Stimulated activated CD8-positive, alpha-beta memory T cell treated with anti-CD3 and anti-CD28 coated beads, Interleukin-7, amount 100 ng/mL, for 24 hours (primary cell): Measurements from ENCODE around the gene DDX27.
"Not testable (repeated sequence)": the region's sequence is repeated elsewhere in the genome, so short reads cannot be mapped to it uniquely, and the experiment has no call there.

Experiments
- DNase-seq: peaks from one replicate; pipeline ENCODE4 v3.0.0-alpha.2; 2020; ENCODE audit warnings: low read depth

Gene DDX27

DNA sequence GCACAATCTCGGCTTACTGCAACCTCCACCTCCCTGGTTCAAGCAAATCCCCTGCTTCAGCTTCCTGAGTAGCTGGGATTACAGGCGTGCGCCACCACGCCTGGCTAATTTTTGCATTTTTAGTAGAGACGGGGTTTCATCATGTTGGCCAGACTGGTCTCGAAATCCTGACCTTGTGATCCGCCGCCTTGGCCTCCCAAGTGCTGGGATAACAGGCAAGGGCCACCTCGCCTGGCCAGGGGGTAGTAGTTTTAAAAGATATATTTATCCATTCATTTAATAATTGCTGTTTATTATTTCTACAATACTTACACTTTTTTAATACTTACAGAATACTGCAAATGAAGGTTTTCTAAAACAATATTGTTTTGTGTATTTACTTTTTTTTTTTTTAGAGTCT lies 15.5 kb upstream of the DDX27 start:
- DNase-seq = no peak

DNA sequence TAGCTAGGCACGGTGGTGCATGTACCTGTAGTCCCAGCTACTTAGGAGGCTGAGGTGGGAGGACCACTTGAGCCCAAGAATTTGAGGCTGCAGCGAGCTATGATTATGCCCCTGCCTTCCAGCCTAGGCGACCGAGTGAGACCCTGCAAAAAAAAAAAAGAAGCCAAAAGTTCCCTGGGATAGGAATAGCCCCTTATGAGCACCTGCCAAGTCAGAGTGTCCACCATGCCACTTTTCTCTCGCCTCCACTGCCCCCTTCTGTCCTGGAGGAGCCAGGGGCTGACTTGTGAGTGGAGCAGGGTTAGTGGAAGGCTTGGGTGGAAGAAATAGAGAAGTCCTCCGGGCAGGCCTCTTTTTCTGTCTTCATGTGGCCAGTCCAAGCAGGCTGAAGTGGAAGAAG lies 12.1 kb upstream of the DDX27 start:
- DNase-seq = no peak

DNA sequence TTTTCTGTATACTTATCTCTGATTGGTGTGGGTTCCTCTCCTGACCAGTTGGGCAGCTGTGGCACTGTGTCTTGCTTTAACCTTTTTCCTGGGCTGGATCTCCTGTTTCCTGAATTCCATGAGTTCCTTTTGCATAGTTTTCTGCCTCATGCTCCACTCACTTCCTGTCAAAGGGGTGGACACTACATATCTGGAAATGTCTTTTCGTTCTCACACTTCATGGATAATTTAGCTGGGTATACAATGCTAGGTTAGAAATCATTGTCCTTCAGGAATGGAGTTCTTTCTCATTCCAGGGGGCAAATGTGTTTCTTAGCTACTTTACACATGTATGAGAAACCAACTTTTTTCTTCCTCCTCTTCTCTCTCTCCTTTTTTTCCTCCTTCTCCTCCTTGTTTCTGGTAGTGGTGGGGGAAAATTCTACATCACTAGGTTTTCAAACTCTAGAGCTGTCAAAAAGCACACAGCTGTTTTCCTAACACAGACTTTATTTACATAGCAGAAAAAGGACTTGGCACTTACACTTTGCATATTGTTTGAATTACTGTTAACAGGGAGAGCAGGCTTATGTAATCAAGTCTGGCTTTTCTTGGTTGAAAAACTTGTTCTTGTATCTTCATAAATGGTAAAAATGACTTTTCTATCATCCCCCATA lies 9.0 kb upstream of the DDX27 start:
- no peak for DNase-seq

DNA sequence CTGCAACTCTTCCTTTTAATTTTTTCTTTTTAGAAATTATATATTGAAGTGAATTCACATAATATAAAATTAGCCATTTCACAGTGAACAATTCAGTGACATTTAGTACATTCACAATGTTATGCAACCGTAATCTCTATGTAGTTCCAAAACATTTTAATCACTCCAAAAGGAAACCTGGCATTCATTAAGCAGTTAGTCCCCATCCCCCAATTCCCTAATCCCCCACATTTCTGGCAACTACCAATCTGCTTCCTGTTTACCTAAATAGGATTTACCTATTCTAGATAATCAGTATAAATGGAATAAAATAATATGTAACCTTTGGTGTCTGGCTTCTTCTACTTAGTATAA lies 8.5 kb upstream of the DDX27 start:
- no peak for DNase-seq

DNA sequence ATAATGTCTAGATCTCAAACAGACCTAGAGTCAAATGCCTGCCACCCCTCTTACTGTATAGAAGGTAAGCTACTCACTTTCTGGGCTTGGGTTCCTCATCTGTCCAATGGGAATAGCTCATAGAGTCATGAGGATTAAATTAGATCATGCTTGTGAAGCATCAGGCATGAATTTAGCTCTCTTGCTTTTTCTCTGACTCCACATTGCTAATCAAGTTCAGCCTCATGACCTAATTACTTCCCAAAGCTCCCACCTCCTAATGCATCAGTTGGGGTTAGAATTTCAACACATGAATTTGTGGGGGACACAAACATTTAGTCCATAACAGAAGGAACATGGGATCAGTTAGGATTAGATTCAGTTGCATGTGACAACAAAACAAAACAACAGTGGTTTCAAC lies 4.6 kb upstream of the DDX27 start:
- DNase-seq = no peak

DNA sequence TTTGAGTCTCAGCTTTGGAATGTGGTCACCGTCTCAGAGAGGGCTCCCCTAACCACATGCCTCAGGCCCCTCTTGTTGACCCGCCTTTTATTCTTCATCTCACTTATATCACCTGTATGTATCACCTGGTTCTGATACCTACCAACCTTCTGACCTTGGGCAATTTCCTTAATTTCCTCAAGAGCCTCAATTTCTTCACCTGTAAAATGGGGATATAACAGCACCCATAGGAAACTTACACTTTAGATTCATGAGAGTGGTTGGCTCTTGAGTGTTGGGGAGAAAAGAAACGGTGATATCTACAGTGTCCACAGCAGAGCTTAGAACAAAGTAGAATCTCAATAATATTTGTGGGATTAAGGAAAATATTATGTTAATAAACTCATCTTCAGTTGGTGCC lies 4.0 kb upstream of the DDX27 start:
- no peak for DNase-seq

DNA sequence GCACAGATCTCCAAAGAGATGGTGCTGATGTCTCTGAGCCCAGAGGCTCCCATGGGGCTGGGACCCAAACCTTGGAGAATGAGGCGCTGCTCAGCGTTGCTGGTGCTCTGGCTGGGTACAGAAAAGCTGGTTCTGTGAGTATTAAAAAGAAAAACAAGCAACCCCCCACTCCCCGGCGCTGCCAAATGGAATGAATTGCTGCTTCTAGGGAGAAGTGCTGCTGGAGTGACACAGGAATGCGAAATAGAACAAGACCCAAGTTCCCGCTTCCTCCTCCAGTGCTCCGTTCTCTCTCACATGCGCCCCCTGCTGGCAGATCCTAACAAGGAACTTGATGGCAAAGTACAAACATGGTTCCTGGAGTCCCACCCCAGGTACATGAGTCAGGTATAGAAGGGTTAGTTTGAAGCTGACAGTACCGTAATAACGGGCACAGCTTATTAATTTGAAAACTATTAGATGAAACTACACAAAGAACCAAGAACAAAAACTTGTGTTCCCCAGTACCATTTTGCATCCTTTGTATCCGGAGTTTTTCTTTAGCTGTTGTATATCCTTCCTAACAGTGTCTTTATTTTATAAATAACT lies 2.1 kb upstream of the DDX27 start:
- DNase-seq = peak; percentile 98

DNA sequence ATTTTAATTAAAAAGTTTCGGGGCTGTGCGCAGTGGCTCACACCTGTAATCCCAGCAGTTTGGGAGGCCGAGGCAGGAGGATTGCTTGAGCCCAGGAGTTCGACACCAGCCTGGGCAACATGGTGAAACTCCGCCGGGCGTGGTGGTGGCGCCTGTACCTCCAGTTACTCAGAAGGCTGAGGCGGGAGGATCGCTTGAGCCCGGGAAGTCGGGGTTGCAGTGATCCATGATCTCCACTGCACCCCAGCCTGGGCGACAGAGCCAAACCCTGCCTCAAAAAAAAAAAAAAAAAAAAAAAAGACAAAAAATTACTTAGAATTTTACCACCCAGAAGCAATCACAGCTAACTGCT lies 501 bp upstream of the DDX27 start:
- not testable (repeated sequence) for DNase-seq

DNA sequence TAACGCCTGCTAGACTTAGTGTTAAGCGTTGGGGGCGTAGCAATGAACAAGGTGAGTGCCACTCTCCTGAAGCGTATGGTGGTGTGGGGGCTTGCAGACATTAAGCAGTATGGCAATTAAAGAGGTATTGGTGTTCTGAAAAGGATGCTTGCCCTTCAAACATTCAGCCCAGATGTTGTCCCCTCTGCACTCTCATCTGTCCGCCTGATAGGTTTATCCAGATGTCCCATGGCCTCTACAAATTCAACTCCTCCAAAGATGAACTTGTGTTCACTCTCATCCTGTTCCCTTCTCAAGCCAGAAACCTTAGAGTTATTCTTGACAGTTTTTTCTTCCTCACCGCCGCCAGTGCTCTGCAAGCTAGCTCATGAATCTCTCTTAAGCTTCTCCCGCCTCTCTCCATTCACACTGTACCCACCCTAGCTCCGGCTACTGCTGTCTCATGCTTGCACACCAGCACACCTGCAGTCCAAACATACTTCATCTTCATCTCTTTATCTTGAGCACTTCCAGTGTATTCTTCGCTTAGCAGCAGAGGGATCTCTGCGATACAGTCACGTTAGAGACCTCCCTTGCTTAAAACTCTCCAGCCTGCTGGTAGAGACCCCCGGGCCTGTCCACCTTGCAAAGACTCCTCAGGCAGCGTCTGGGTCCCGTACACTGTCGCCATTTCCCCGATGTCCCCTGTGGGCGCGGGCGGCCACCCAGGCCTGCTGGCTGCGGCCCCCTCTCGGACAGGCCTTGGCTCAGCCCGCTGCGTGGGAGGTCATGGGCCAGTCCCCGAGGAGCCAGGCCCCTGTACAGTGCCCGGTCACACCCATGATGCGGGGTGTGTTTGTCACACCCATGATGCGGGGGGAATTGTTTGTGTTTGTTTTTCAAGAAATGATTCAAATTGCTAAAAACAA lies 962 bp downstream of the DDX27 start:
- DNase-seq = no peak

DNA sequence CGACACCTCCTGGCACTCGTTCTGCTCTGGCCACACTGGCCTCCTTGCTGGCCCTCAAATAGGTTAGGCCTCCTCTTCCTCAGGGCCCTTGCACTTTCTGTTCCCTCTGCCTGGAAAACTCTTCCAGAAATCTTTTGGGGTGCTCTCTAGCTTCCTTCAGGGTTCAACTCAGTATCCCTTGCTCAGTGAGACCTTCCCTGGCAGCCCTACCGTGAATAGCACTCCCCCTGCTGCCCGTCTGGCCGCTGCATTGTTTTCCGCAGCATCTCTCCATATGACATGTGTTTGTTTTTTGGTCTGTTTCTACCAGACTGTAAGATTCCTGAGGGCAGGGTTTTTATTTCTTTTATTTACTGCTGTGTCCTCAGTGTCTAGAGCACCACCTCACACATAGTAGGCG lies 6.7 kb downstream of the DDX27 start:
- no peak for DNase-seq

DNA sequence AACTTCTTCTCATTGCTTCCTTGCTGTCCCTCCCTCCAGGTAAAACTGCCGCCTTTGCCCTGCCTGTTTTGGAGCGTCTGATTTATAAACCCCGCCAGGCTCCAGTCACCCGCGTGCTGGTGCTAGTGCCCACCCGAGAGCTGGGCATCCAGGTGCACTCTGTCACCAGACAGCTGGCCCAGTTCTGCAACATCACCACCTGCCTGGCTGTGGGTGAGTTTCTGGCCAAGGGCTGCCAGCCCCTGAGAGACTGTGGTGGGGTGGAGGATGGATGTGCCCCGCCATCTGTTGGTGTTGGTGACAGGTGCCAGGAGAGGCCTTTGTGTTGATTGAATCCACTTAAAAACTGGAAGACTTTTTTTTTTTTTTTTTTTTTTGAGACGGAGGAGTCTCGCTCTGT lies 9.5 kb downstream of the DDX27 start:
- DNase-seq = no peak

DNA sequence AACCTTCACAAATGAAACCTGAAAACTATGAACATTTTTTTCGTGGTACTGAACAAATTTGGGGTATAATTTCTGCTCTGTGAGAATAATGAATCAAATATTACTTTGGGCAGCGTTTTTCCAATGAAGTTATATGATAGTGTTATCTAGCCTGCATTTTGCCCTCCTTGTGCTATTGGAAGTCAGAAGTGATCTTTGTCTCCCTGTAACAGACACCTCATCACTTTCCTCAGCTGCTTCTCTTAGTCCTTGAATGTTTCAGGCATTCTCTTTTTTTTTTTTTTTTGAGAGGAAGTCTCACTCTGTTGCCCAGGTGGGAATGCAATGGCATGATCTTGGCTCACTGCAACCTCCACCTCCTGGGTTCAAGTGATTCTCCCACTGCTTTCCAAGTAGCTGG lies 10.2 kb downstream of the DDX27 start:
- no peak for DNase-seq

DNA sequence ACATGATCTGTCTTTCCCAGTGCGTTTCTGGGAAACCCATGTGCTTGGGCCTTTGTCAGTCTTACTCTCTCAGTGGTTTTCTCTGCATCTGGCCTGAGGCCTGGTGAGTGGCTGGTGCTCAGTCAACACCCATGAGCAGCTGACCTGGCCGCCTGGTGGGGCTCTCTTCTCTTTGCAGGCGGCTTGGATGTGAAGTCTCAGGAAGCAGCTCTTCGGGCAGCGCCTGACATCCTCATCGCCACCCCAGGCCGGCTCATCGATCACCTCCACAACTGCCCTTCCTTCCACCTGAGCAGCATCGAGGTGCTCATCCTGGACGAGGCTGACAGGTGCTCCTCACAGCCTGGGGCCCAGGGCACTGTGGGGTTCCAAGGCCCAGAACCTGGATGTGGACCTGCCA lies 10.8 kb downstream of the DDX27 start:
- DNase-seq = no peak

DNA sequence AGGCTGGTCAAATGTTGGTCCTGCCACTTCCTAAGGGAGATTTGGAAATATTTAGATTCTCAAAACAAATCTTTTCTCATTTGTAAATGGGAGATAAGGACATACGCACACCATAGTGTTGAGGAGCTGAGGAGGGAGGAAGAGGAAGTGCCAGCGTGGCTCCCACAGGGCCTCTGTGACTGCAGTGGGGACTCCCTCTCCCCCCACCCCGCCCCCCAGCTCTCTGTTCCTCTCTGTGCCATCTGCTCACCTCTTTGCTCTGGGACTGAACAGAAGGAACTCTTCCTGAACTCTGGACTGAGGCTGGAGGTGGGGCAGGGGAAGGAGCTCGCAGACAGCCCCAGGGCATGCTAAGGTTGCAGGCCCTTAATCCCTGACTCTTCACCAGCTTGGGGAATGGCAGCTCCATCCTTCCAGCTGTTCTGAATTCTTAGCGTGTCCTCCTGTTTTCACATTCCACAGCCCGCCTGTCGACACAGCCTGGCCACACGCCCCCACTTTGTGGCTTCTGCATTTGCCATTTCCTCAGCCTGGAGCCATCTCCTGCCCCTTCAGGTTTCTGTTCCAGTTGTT lies 11.4 kb downstream of the DDX27 start:
- no peak for DNase-seq

DNA sequence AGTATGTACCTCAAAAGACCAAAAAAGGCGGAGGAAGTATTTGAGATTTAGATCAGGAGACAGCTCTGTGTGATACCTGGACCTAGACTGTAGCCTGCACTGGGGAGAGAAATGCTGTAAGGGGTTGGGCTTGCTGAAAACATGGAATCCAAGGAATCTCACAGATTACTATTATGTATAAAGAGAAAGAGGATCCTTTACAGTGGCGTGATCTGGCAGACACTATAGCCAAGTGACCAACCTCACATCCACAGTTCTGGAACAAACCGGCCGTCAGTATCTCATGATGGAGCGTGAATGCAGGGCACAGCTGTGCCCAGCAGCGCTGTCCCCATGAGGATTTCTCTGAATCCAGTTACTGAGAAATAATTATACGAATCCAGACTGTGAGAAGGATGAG lies 12.3 kb downstream of the DDX27 start:
- DNase-seq = no peak

DNA sequence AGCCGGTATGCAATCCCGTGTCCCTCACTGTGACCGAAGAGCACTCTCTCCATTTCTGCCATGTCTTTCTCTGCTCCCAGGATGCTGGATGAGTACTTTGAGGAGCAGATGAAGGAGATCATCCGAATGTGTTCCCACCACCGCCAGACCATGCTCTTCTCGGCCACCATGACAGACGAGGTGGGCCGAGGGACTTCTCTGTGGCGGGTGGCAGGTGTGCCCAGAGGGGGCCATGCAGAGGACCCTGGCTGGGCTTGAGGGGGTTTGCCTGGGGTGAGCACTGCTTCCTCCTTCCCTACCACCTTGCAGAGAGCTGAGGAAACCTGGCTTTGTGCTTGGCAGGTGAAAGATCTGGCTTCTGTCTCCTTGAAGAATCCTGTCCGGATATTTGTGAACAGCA lies 14.0 kb downstream of the DDX27 start:
- DNase-seq = no peak

DNA sequence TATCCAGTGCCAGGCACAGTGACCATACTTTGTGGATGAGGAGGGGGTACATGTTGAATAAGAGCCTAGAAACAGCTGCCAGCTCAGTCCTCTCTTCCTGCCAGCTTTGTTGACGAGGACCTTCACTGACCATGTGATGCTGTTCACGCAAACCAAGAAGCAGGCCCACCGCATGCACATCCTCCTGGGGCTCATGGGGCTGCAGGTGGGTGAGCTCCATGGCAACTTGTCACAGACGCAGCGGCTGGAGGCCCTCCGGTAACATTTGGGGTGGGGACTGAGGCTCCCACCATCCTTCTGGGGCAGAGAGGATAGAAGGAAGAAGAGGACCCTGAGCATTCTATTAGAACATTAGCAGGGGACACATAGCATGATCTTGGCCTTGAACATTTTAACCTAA lies 15.6 kb downstream of the DDX27 start:
- DNase-seq = no peak

DNA sequence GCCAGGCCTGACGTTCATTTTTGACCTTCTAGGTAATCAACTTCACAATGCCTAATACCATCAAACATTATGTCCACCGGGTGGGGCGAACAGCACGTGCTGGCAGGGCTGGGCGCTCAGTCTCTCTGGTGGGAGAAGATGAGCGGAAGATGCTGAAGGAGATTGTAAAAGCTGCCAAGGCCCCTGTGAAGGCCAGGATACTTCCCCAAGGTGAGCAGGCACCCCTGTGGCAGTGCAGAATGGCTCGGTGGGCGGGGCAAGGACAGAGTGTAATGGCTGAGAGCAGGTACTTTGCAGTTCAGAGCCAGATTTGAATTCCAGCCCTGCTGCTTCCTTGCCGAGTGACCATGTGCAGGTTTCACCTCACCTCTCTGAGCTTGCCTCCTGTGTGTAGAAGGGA lies 17.1 kb downstream of the DDX27 start:
- no peak for DNase-seq

DNA sequence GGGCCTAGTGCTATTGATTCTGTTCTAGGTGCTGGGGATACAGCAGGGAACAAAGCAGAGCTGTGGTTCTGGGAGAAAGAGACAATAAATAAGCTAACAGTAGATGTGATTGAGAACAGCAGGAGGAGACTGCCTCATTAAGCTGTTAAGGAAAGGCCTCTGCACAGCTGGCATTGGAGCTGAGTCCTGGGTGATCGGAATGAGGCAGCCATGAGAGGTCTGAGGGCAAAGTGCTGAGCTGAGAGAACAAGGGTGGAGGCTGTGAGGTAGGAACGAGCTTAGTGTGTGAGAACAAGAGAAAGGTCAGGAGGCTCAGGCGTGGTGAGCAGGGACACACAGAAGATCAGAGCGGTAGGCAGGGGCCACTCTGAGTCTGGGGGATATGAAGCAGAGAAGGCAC lies 18.3 kb downstream of the DDX27 start:
- DNase-seq = no peak

DNA sequence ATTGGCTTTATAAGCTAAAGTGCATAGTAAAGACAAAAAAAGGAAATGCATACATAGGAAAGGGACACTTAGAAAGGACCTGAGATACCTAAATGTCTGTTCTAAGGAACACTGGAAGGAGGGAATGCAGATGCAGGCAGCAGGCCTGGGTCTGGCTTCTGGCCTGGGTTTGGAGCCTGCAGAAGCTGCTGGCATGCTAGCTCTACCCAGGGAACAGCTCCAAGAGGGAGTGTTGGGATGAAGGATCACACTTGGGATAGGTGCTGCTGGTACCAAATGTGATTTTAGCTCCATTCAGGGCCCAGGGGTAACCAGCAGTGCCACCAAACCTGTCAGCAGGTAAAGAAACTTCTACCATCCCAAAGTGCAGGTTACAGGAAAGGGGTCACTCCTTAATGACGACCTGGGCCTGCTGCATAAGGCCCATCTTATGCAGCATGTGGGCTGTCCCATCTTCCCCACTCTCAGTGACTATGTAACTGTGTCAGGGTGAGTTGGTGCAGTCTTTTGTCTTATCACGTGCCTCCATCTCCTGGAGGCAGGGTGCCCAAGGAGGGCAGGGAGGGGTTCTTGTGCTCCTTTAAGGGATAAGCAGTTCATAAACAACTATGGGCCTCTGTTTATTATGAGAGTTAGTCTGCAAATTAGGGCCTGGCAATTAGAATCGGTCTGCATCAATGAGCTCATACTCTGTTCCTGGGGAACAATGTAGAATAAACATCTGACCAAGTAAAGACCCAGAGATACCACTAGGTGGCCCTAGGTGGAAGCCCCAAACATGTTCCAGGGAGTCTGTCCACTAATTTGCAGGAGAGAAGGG lies 26.9 kb downstream of the DDX27 start:
- no peak for DNase-seq

DNA sequence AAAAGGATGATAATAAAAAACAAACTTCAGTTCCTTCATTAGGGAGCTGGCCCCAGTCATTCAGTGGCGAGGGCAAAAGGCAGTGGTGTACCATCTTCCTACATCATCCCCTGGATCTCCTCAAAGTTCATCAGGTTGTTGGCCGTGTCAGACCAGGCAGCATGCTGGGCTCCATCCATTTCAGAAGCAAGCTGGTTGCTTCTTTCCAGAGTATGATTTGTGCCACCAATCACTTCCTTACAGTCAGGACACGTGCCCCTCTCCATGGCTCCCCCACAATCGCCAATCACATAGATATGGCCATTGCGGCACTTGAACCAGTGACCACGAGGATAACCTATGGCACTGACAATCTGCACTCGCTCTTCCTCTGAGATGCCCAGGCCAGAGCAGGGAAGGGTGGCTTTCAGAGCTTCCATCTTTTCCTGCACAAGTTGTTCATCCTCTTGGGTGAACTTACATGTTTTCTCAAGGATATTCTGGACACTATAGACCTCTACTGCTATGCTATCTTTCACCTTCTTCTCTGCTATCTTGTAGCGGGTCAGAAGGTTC lies 28.0 kb downstream of the DDX27 start:
- no peak for DNase-seq

DNA sequence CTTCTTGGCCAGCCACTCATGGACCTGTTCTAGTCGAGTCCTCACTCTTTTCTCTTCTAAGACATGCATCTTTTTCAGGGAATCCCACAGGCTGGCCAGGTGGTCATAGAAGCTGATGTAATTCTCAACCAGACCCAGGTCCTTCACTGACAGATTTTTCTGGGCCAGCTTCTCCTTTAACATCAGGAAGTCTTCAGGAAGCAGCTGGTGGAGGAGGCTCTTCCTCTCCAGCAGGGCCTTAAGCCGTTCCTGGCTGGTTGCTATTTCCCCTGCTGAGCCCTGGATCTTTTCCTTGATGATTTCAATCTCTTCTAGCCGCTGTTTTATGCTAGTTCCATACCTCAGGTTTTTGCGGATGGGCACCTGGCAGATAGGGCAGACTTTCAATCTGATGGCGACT lies 28.6 kb downstream of the DDX27 start:
- DNase-seq = no peak
